GM12872 (cell line): ENCODE measurements around the gene ADH5.

ENCODE experiments used
- TF ChIP-seq, protein P1 (sequence below): IDR thresholded peaks from 3 replicates; pipeline ENCODE4 v1.5.1; 2011; ENCODE audit warnings: low read depth, mild to moderate bottlenecking, low read length, moderate library complexity; ENCODE audit not compliant: insufficient read depth

ADH5 gene

DNA sequence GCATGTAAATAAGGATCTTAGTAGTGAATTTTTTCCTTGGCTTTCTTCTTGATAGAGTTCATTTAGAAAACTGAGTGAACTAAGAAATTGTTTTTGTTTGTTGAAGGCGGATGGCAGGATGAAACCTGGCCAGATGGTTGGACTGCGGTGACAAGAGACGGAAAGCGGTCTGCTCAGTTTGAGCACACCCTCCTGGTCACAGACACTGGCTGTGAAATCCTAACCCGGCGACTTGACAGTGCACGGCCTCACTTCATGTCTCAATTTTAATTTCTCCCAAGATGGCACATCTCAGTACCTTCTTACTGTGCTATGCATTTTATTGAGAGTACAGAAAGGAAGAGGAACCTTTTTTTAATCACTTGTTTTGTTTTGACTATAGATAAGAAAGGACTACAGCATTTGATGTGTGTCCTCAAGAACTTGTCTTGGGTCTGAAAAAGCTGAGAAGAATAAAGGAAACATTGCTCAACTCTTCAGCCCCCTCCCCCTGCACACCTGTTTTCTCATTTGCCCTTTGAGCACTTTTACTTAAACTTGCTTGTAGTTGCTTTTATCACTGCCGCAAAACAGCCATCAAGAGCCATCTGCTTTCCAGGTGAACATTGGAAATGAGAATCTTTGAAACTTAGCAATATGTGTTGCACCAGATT lies 27.4 kb downstream of the ADH5 start:
- TF ChIP-seq, protein P1, sequence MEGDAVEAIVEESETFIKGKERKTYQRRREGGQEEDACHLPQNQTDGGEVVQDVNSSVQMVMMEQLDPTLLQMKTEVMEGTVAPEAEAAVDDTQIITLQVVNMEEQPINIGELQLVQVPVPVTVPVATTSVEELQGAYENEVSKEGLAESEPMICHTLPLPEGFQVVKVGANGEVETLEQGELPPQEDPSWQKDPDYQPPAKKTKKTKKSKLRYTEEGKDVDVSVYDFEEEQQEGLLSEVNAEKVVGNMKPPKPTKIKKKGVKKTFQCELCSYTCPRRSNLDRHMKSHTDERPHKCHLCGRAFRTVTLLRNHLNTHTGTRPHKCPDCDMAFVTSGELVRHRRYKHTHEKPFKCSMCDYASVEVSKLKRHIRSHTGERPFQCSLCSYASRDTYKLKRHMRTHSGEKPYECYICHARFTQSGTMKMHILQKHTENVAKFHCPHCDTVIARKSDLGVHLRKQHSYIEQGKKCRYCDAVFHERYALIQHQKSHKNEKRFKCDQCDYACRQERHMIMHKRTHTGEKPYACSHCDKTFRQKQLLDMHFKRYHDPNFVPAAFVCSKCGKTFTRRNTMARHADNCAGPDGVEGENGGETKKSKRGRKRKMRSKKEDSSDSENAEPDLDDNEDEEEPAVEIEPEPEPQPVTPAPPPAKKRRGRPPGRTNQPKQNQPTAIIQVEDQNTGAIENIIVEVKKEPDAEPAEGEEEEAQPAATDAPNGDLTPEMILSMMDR, result no peak

DNA sequence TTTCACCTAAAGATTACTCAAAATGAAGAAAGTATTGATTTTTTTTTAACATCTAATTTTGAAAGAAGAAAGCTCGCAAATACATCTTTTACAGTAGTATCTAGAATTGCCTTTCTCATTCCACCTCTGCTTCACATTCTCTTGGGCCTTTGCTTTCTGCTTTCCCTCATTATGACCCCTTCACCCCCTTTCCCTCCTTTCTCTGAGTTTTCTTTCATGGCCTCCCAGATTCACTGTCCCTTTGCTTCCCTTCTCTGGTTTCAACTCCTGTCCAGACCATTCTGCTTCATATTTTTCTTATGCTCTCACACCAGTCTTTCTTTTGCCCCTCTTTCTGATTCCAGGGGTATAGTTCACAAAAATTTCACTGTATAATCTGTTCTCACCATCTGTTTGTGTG lies 29.0 kb downstream of the ADH5 start:
- TF ChIP-seq, protein P1, result no peak

DNA sequence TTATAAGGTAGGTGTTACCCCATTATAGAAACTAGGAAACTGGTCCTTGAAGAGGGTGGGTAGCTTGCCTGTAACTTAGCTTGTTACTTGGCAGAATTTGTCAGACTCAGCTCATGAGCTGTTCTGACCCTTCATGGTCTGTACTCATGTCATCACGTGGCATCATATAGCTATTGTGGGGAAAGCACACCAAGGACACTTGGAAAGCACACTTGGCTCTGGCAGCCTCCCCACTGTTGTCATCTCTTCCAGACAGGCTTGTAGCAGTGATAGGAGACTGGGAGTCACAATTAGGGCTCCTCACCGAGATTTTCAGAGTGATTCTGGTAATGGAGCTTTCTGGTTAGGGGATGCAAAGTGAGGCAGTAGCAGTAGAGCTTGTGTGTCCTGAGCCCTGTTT lies 30.4 kb downstream of the ADH5 start:
- TF ChIP-seq, protein P1, result no peak

DNA sequence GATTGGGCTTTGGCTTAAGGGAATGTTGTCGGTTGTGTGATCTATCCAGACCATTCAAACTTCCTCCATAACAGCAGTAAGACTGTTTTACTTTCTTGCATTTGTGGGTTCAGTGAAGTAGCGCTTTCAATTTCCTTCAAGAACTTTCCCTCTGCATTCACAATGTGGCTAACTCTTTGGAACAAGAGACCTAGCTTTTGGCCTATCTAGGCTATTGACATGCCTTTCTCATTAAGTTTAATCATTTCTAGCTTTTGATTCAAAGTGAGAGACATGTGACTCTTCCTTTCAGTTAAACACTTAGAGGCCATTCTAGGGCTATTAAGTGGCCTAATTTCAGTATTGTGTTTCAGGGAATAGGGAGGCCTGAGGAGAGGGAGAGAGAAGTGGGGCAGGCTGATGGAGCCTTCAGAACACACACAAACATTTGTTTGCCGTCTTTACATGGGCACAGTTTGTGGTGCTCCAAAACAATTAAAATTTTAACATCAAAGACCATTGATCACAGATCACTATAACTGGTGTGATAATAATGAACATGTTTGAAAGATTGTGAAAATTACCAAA lies 34.1 kb downstream of the ADH5 start:
- TF ChIP-seq, protein P1, result no peak

DNA sequence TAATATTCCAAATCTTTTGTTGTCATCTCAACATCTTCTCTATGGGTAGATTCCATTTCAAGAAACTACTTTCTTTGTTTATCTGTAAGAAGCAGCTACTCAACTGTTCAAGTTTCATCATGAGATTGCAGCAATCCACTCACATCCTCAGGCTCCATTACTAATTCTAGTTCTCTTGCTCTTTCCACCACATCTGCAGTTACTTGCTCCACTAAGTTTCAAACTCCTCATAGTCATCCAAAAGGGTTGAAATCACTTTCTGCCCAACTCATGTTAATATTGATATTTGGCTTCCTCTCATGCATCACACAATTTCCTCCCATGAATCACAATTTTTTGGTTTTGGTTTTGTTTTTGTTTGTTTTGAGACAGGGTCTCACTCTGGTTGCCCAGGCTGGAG lies 35.7 kb downstream of the ADH5 start:
- TF ChIP-seq, protein P1, result no peak

DNA sequence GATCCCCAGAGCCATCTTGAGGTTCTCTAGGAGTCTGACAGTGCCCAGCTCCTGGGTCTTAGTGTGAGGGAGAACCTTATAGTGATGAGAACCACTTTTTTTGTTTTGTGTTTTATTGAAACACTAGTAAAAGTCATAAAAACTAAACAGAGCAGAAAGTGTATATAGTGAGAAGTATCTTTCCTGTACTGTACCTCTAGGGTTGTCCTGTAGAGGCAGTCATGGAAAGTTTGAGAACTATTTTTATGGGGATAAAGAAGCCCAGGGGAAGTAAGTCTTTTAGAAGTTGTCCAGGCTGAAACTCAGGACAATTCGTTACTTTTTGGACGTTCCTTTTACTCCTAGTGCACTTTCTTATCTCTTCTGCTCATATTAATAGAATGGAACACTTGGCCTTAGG lies 40.9 kb downstream of the ADH5 start:
- TF ChIP-seq, protein P1, result no peak

DNA sequence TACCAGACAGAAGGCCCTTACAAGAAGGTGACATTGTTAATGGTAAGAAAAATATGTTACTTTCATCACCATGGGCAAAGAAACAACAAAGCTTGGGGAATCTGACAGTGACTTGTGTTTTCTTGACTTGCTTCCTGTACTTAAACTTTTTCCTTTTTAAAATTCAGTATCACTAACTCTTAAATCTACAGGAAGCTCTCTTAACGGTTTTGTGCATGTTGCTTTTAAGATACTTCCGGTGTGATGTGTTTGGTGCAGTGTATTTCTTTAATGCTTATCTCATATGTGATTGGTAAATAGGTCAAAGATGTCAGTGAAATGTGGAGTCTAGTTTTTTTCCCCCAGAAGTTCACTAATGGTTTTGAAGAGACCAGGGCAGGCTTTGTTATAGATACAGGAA lies 45.2 kb downstream of the ADH5 start:
- TF ChIP-seq, protein P1, result no peak
